SU-DHL-6 (cell line): ENCODE measurements around the gene SYT2.

ENCODE experiments used
- H2AFZ ChIP-seq: fragments of 200-600 bp; sonication (generic); 2 replicates; pipeline ENCODE4 v1.6.1; 2014; ENCODE audit warnings: low read depth, mild to moderate bottlenecking, moderate library complexity, mixed read lengths, antibody characterized with exemption, low read length; ENCODE audit not compliant: severe bottlenecking
- H3F3A ChIP-seq: fragments of 200-600 bp; shearing (Covaris generic); 2 replicates; pipeline ENCODE4 v1.6.0; 2016; ENCODE audit warnings: antibody characterized with exemption, mild to moderate bottlenecking; ENCODE audit not compliant: insufficient read depth
- H3K27ac ChIP-seq: fragments of 200-600 bp; sonication (generic); 2 replicates; pipeline ENCODE4 v1.5.1; 2016; ENCODE audit warnings: low read depth, mild to moderate bottlenecking, low read length, moderate library complexity, mixed read lengths
- H3K27me3 ChIP-seq: fragments of 200-600 bp; sonication (generic), shearing (Covaris generic); 2 replicates; pipeline ENCODE4 v1.6.0; 2014; ENCODE audit warnings: mild to moderate bottlenecking, low read length
- H3K36me3 ChIP-seq: fragments of 200-600 bp; sonication (generic); 2 replicates; pipeline ENCODE4 v1.6.1; 2014; ENCODE audit warnings: mild to moderate bottlenecking, low read length, mixed read lengths
- H3K4me2 ChIP-seq: fragments of 300-600, 200-600 bp; shearing (Covaris generic), sonication (generic); 2 replicates; pipeline ENCODE4 v1.6.0; 2014; ENCODE audit warnings: low read length, low read depth, mild to moderate bottlenecking; ENCODE audit not compliant: poor library complexity, severe bottlenecking
- H3K4me3 ChIP-seq: fragments of 200-600 bp; sonication (generic); 2 replicates; pipeline ENCODE4 v1.5.1; 2014; ENCODE audit warnings: antibody characterized with exemption, low read length, mild to moderate bottlenecking, mixed read lengths; ENCODE audit not compliant: insufficient read depth, poor library complexity, severe bottlenecking
- H3K79me2 ChIP-seq: fragments of 200-600 bp; sonication (generic); 2 replicates; pipeline ENCODE4 v1.6.1; 2014; ENCODE audit warnings: mild to moderate bottlenecking, low read length, moderate library complexity; ENCODE audit not compliant: insufficient read depth
- H3K9ac ChIP-seq: fragments of 200-600 bp; sonication (generic); 2 replicates; pipeline ENCODE4 v1.7.0; 2014; ENCODE audit warnings: mild to moderate bottlenecking, low read length
- H3K9me2 ChIP-seq: fragments of 200-600 bp; sonication (generic); replicated peaks from 2 replicates; pipeline ENCODE4 v1.6.1; 2014; ENCODE audit warnings: low read length; ENCODE audit not compliant: insufficient read depth
- H3K9me3 ChIP-seq: fragments of 200-600 bp; sonication (generic); 2 replicates; pipeline ENCODE4 v1.6.1; 2014; ENCODE audit warnings: low read length, mixed read lengths; ENCODE audit not compliant: insufficient read depth
- H4K20me1 ChIP-seq: fragments of 200-600 bp; sonication (generic); 2 replicates; pipeline ENCODE4 v1.6.1; 2014; ENCODE audit warnings: low read depth, mild to moderate bottlenecking, antibody characterized with exemption, low read length, moderate library complexity, mixed read lengths
- EZH2phosphoT487 ChIP-seq: fragments of 200-600 bp; sonication (generic), shearing (Covaris generic); conservative IDR thresholded peaks from 2 replicates; pipeline ENCODE4 v1.6.1; 2018; ENCODE audit warnings: mild to moderate bottlenecking, antibody characterized with exemption, low read length, moderate library complexity, mixed read lengths
- TF ChIP-seq, protein P1 (sequence below): fragments of 200-600 bp; sonication (generic); IDR thresholded peaks from one replicate; pipeline ENCODE4 v1.5.1; 2017; ENCODE audit warnings: antibody characterized with exemption, mild to moderate bottlenecking, low read length, moderate library complexity; ENCODE audit not compliant: insufficient read depth, poor library complexity, severe bottlenecking

Gene SYT2

GRCh38 chr1:202578565-202578964, 131.7 kb downstream of the SYT2 start:
- Histone ChIP-seq H3K4me3 (no peak overlapping the region), H3K27me3 (no peaks in the 10 kb centered on the region), H3K79me2 (no peaks in the 10 kb centered on the region), H3K9me3 (no peaks in the 10 kb centered on the region), H3K9ac (no peak overlapping the region), H2AFZ (no peak overlapping the region), H3K27ac (no peak overlapping the region), H3K9me2 (no peaks in the 10 kb centered on the region), H4K20me1 (no peaks in the 10 kb centered on the region), H3K4me2 (no peak overlapping the region), H3K36me3 (no peaks in the 10 kb centered on the region), H3F3A (no peaks in the 10 kb centered on the region)
- TF ChIP-seq, protein P1, sequence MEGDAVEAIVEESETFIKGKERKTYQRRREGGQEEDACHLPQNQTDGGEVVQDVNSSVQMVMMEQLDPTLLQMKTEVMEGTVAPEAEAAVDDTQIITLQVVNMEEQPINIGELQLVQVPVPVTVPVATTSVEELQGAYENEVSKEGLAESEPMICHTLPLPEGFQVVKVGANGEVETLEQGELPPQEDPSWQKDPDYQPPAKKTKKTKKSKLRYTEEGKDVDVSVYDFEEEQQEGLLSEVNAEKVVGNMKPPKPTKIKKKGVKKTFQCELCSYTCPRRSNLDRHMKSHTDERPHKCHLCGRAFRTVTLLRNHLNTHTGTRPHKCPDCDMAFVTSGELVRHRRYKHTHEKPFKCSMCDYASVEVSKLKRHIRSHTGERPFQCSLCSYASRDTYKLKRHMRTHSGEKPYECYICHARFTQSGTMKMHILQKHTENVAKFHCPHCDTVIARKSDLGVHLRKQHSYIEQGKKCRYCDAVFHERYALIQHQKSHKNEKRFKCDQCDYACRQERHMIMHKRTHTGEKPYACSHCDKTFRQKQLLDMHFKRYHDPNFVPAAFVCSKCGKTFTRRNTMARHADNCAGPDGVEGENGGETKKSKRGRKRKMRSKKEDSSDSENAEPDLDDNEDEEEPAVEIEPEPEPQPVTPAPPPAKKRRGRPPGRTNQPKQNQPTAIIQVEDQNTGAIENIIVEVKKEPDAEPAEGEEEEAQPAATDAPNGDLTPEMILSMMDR: no peak
- TF ChIP-seq EZH2phosphoT487: no peak

GRCh38 chr1:202578001-202578504, 132.2 kb downstream of the SYT2 start:
- Histone ChIP-seq H4K20me1 (no peaks in the 10 kb centered on the region), H3K4me3 (no peak overlapping the region), H3K79me2 (no peaks in the 10 kb centered on the region), H2AFZ (no peak overlapping the region), H3K36me3 (no peaks in the 10 kb centered on the region), H3K27me3 (no peaks in the 10 kb centered on the region), H3K9ac (no peak overlapping the region), H3K27ac (no peak overlapping the region), H3F3A (no peaks in the 10 kb centered on the region), H3K4me2 (no peak overlapping the region), H3K9me3 (no peaks in the 10 kb centered on the region), H3K9me2 (no peaks in the 10 kb centered on the region)
- no peak for TF ChIP-seq EZH2phosphoT487
- TF ChIP-seq, protein P1: no peak

GRCh38 chr1:202577381-202577780, 132.9 kb downstream of the SYT2 start:
- H2AFZ ChIP-seq: no peak overlapping the region
- H3K4me2 ChIP-seq: no peak overlapping the region
- H3F3A ChIP-seq: no peaks in the 10 kb centered on the region
- H3K9me3 ChIP-seq: no peaks in the 10 kb centered on the region
- H3K9me2 ChIP-seq: no peaks in the 10 kb centered on the region
- H3K4me3 ChIP-seq: no peak overlapping the region
- no peak overlapping the region for H3K27ac ChIP-seq
- H3K9ac ChIP-seq: no peak overlapping the region
- no peaks in the 10 kb centered on the region for H3K27me3 ChIP-seq
- no peaks in the 10 kb centered on the region for H3K79me2 ChIP-seq
- no peak for TF ChIP-seq EZH2phosphoT487
- TF ChIP-seq, protein P1: no peak
- H4K20me1 ChIP-seq: no peaks in the 10 kb centered on the region
- H3K36me3 ChIP-seq: no peaks in the 10 kb centered on the region
